GM18868 (cell line): ENCODE data around the gene FAM168A.
A peak's percentile ranks its signal among the peaks of the same experiment; 100 is the strongest.

Experiments
- ATAC-seq: cut with Tn5 transposase; IDR thresholded peaks from one replicate; pipeline ENCODE4 v1.9.1; 2021; ENCODE audit warnings: mild to moderate bottlenecking, moderate library complexity; ENCODE audit not compliant: unreplicated experiment

FAM168A gene

GRCh38 chr11:73597956-73598718, at the start of gene FAM168A:
TSS of gene FAM168A (minus strand) at chr11:73598112. CDS start at chr11:73468474, 129,638 bp downstream.
- ATAC-seq, result peak; percentile 85

GRCh38 chr11:73647459-73648100, 49.7 kb upstream of the FAM168A start:
- ATAC-seq, result peak; percentile 91

- ATAC-seq, result no peak
These were observed 48.2 kb upstream of the FAM168A start, which contains the start of gene PLEKHB1 for GRCh38 chr11:73645972-73646631. TSS of gene PLEKHB1 (plus strand) at chr11:73646581. CDS start at chr11:73646609, 28 bp downstream.

- ATAC-seq, result no peak
These were observed 47.4 kb upstream of the FAM168A start for GRCh38 chr11:73645121-73645969.

GRCh38 chr11:73641668-73642067, 43.8 kb upstream of the FAM168A start:
- no peak for ATAC-seq

GRCh38 chr11:73640592-73640991, 42.7 kb upstream of the FAM168A start:
- ATAC-seq, result no peak

- no peak for ATAC-seq
These were observed 39.1 kb upstream of the FAM168A start for GRCh38 chr11:73637012-73637411.

- ATAC-seq, result no peak
These were observed 38.3 kb upstream of the FAM168A start for GRCh38 chr11:73636249-73636648.

- no peak for ATAC-seq
These were observed 37.8 kb upstream of the FAM168A start for GRCh38 chr11:73635721-73636120.

- no peak for ATAC-seq
These were observed 36.1 kb upstream of the FAM168A start for GRCh38 chr11:73633999-73634398.

- no peak for ATAC-seq
These were observed 35.1 kb upstream of the FAM168A start for GRCh38 chr11:73632996-73633395.

GRCh38 chr11:73629907-73630306, 32.0 kb upstream of the FAM168A start:
- ATAC-seq, result no peak

- ATAC-seq, result no peak
These were observed 27.9 kb upstream of the FAM168A start for GRCh38 chr11:73625696-73626318.

- no peak for ATAC-seq
These were observed 25.8 kb upstream of the FAM168A start for GRCh38 chr11:73623686-73624085.

- no peak for ATAC-seq
These were observed 25.1 kb upstream of the FAM168A start for GRCh38 chr11:73622926-73623593.

GRCh38 chr11:73614591-73614990, 16.7 kb upstream of the FAM168A start:
- ATAC-seq, result no peak

- ATAC-seq, result no peak
These were observed 14.8 kb upstream of the FAM168A start for GRCh38 chr11:73612601-73613140.

GRCh38 chr11:73598719-73599379, 937 bp upstream of the FAM168A start:
- peak; percentile 15 for ATAC-seq

- ATAC-seq, result no peak
These were observed 466 bp downstream of the FAM168A start for GRCh38 chr11:73597336-73597955.
